ENCODE results near the gene WDR90. TPM values are rescaled to one million over a fixed set of nuclear protein-coding genes. Genes with fewer than 3 reads are reported as not detected.

WDR90 gene
- total and polyA plus RNA-seq, 2 of the 13 experiments (the other 11 are each of a cell fraction or from before 2014, with no cell fraction given): 14.9 to 28.9 TPM

DNA sequence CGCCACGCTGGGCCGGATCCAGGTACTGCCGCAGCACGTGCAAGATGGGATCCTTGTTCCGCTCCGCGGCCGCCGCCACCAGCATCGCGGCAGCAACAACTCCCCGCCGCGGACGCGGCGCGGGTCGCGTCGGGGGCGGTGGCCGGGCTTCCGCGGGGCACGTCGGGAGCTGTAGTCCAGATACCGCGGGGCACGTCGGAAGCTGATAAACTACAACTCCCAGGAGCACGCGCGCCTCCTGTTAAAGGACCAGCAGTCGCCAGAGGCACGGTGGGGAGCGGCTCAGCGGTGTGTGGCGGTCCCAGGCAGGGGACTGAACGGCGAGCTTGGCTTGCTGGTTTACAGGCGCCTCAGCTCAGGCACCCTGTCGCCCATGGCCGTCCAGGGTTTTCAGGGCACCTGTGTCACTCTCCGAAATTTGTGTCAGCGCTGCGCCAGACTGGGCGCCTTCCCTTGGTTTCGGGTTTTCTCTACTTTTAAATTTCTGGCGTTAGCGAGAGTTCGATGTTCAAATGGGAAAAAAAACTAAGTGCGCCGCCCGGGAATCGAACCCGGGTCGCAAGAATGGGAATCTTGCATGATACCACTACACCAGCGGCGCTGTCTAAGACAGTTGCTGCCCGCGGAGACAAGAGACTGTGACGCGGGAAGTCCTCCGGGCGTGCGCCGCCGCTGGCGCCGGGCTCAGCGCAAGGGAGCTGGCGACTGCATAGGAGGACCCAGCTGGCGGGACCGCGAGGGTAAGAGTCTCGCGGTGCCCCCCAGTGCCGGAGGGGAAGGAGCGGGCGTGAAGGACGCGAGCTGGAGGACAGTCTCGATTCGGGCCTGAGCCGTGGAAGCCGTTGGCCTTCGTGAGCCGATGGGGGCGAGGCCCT, 12.7 kb upstream of the WDR90 start, which contains the start of gene METTL26 (continued):
- TF ChIP-seq KLF12 (CRISPR knock-in tag; IDR thresholded peaks at IDR 0.05; ENCODE audit: borderline replicate concordance): peak; percentile 68; the same call in 1 of the 2 replicates
- TF ChIP-seq TEF (CRISPR knock-in tag; IDR thresholded peaks at IDR 0.05): no peak
- TF ChIP-seq, protein P1, sequence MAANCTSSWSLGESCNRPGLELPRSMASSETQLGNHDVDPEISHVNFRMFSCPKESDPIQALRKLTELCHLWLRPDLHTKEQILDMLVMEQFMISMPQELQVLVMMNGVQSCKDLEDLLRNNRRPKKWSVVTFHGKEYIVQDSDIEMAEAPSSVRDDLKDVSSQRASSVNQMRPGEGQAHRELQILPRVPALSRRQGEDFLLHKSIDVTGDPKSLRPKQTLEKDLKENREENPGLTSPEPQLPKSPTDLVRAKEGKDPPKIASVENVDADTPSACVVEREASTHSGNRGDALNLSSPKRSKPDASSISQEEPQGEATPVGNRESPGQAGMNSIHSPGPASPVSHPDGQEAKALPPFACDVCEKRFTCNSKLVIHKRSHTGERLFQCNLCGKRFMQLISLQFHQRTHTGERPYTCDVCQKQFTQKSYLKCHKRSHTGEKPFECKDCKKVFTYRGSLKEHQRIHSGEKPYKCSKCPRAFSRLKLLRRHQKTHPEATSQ (CRISPR knock-in tag; IDR thresholded peaks at IDR 0.05; ENCODE audit: borderline replicate concordance): peak; percentile 76; the same call in 1 of the 2 replicates
- TF ChIP-seq NR2F2 (IDR thresholded peaks at IDR 0.05; ENCODE audit: borderline replicate concordance, low read depth): no peak
- TF ChIP-seq MIXL1 (CRISPR knock-in tag; IDR thresholded peaks at IDR 0.05): no peak
- TF ChIP-seq HMG20B (CRISPR knock-in tag; conservative IDR thresholded peaks at IDR 0.05): no peak
- TF ChIP-seq, protein P2, sequence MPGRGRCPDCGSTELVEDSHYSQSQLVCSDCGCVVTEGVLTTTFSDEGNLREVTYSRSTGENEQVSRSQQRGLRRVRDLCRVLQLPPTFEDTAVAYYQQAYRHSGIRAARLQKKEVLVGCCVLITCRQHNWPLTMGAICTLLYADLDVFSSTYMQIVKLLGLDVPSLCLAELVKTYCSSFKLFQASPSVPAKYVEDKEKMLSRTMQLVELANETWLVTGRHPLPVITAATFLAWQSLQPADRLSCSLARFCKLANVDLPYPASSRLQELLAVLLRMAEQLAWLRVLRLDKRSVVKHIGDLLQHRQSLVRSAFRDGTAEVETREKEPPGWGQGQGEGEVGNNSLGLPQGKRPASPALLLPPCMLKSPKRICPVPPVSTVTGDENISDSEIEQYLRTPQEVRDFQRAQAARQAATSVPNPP (CRISPR knock-in tag; IDR thresholded peaks at IDR 0.05): 0 out of 2 replicates have a peak, but pooled peaks have one; percentile 45
- 0 out of 2 replicates have a peak, but pooled peaks have one; percentile 53 for TF ChIP-seq ZNF780A (CRISPR knock-in tag; IDR thresholded peaks at IDR 0.05)
- TF ChIP-seq U2AF2 (IDR thresholded peaks at IDR 0.05; ENCODE audit: low read depth, low read length): no peak
- TF ChIP-seq ATF4 (CRISPR knock-in tag; IDR thresholded peaks at IDR 0.05): peak in 1 of 2 experiments; percentile 73; a peak in 1 of 4 replicates
- peak; percentile 70 for TF ChIP-seq HNRNPLL (IDR thresholded peaks at IDR 0.05; ENCODE audit: low read depth, low read length, poor library complexity, severe bottlenecking)
- TF ChIP-seq KLF6 (CRISPR knock-in tag; IDR thresholded peaks at IDR 0.05): no peak; the same call in 1 of the 2 replicates
- no peak for TF ChIP-seq TBX3 (IDR thresholded peaks at IDR 0.05; ENCODE audit: borderline replicate concordance)
- peak; percentile 70; the same call in 1 of the 2 replicates for TF ChIP-seq GFI1 (CRISPR knock-in tag; IDR thresholded peaks at IDR 0.05; ENCODE audit: borderline replicate concordance)
- no peak for TF ChIP-seq NFE2L2 (IDR thresholded peaks at IDR 0.05; ENCODE audit: low read length)
- no peak for TF ChIP-seq ZBTB21 (CRISPR knock-in tag; IDR thresholded peaks at IDR 0.05)
- TF ChIP-seq, protein P3, sequence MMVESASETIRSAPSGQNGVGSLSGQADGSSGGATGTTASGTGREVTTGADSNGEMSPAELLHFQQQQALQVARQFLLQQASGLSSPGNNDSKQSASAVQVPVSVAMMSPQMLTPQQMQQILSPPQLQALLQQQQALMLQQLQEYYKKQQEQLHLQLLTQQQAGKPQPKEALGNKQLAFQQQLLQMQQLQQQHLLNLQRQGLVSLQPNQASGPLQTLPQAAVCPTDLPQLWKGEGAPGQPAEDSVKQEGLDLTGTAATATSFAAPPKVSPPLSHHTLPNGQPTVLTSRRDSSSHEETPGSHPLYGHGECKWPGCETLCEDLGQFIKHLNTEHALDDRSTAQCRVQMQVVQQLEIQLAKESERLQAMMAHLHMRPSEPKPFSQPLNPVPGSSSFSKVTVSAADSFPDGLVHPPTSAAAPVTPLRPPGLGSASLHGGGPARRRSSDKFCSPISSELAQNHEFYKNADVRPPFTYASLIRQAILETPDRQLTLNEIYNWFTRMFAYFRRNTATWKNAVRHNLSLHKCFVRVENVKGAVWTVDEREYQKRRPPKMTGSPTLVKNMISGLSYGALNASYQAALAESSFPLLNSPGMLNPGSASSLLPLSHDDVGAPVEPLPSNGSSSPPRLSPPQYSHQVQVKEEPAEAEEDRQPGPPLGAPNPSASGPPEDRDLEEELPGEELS (CRISPR knock-in tag; IDR thresholded peaks at IDR 0.05): no peak; the same call in 1 of the 2 replicates
- peak; percentile 82 for TF ChIP-seq SP4 (CRISPR knock-in tag; IDR thresholded peaks at IDR 0.05)
- no peak for TF ChIP-seq ZNF674 (CRISPR knock-in tag; IDR thresholded peaks at IDR 0.05; ENCODE audit: low read depth)
- TF ChIP-seq ZNF562 (CRISPR knock-in tag; IDR thresholded peaks at IDR 0.05; ENCODE audit: borderline replicate concordance): 0 out of 2 replicates have a peak, but pooled peaks have one; percentile 51
- no peak; the same call in 1 of the 2 replicates for TF ChIP-seq GLMP (CRISPR knock-in tag; IDR thresholded peaks at IDR 0.05; ENCODE audit: borderline replicate concordance)
